Activated T-cell treated with anti-CD3 and anti-CD28 coated beads, Interleukin-2, amount 50 U/mL, for 24 hours (primary cell): ENCODE measurements around the gene NECTIN2.
A peak's percentile ranks its signal among the peaks of the same experiment; 100 is the strongest.
"Not testable (repeated sequence)": the region's sequence is repeated elsewhere in the genome, so short reads cannot be mapped to it uniquely, and the experiment has no call there.

Experiments used
- DNase-seq: peaks from one replicate; pipeline ENCODE4 v3.0.0-alpha.2; 2020
- H3K27ac Mint-ChIP-seq: 2 replicates; pipeline ENCODE4 v1.8.0; 2020; ENCODE audit warnings: mild to moderate bottlenecking, mixed read lengths
- H3K27me3 Mint-ChIP-seq: 2 replicates; pipeline ENCODE4 v1.8.0; 2020; ENCODE audit warnings: mixed read lengths
- H3K36me3 Mint-ChIP-seq: 2 replicates; pipeline ENCODE4 v1.8.0; 2020; ENCODE audit warnings: low read depth, mixed read lengths
- H3K4me1 Mint-ChIP-seq: 2 replicates; pipeline ENCODE4 v1.8.0; 2020; ENCODE audit warnings: low read depth, mixed read lengths
- H3K4me3 Mint-ChIP-seq: 2 replicates; pipeline ENCODE4 v1.8.0; 2020; ENCODE audit warnings: mild to moderate bottlenecking, moderate library complexity, mixed read lengths
- H3K9me3 Mint-ChIP-seq: 2 replicates; pipeline ENCODE4 v1.8.0; 2020; ENCODE audit warnings: mixed read lengths

The NECTIN2 gene

GRCh38 chr19:44832875-44833274 lies 13.2 kb upstream of the NECTIN2 start:
- not testable (repeated sequence) for H3K4me1 Mint-ChIP-seq, DNase-seq, H3K27me3 Mint-ChIP-seq, H3K4me3 Mint-ChIP-seq, H3K9me3 Mint-ChIP-seq, H3K27ac Mint-ChIP-seq, H3K36me3 Mint-ChIP-seq

GRCh38 chr19:44834399-44834798 lies 11.7 kb upstream of the NECTIN2 start:
- DNase-seq, H3K4me3 Mint-ChIP-seq, H3K27ac Mint-ChIP-seq, H3K27me3 Mint-ChIP-seq, H3K4me1 Mint-ChIP-seq, H3K36me3 Mint-ChIP-seq, H3K9me3 Mint-ChIP-seq: not testable (repeated sequence)

- no peak for DNase-seq
- H3K27me3 Mint-ChIP-seq, result peaks cover 5% of the 10 kb centered on the region
- no peak overlapping the region for H3K27ac Mint-ChIP-seq
- no peak overlapping the region for H3K4me3 Mint-ChIP-seq
- no peaks in the 10 kb centered on the region for H3K9me3 Mint-ChIP-seq
- no peaks in the 10 kb centered on the region for H3K36me3 Mint-ChIP-seq
- H3K4me1 Mint-ChIP-seq, result peaks cover 5% of the 10 kb centered on the region
Measured at GRCh38 chr19:44839276-44839675, 6.8 kb upstream of the NECTIN2 start.

GRCh38 chr19:44840811-44841210 lies 5.3 kb upstream of the NECTIN2 start:
- H3K9me3 Mint-ChIP-seq, result no peaks in the 10 kb centered on the region
- H3K27me3 Mint-ChIP-seq, result peaks cover 12% of the 10 kb centered on the region
- no peak overlapping the region for H3K27ac Mint-ChIP-seq
- no peak for DNase-seq
- peaks cover 14% of the 10 kb centered on the region for H3K4me1 Mint-ChIP-seq
- no peaks in the 10 kb centered on the region for H3K36me3 Mint-ChIP-seq
- no peak overlapping the region for H3K4me3 Mint-ChIP-seq

DNA sequence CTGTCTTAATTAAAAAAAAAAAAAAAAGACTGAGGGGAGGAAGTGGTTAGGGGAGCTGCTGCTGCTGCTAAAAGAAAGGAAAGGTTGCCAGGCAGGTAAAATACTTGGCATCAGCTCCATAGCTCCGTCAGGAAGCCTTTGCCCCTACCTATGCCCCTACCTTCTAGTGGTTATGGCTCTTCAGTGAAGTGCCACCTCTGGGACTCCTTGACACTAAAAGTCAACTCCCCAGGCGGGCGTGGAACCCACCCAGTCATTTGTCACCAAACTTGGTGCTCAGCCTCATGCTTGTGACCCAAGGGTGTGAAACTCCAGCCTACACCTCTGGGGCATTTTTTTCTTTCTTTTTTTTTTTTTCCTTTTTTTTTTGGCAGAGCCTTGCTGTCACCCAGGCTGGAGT lies 4.9 kb upstream of the NECTIN2 start:
- Mint-ChIP-seq H3K9me3 (no peaks in the 10 kb centered on the region), H3K4me1 (peaks cover 14% of the 10 kb centered on the region), H3K36me3 (no peaks in the 10 kb centered on the region), H3K27ac (no peak overlapping the region), H3K27me3 (peaks cover 16% of the 10 kb centered on the region), H3K4me3 (no peak overlapping the region)
- DNase-seq, result no peak

GRCh38 chr19:44845286-44845611 lies 848 bp upstream of the NECTIN2 start:
- peaks cover 34% of the 10 kb centered on the region for H3K27me3 Mint-ChIP-seq
- H3K4me1 Mint-ChIP-seq, result peaks cover 27% of the 10 kb centered on the region
- DNase-seq, result no peak
- peak overlapping the region; percentile 82 for H3K4me3 Mint-ChIP-seq
- no peaks in the 10 kb centered on the region for H3K36me3 Mint-ChIP-seq
- peak overlapping the region; percentile 85 for H3K27ac Mint-ChIP-seq
- H3K9me3 Mint-ChIP-seq, result no peaks in the 10 kb centered on the region

DNA sequence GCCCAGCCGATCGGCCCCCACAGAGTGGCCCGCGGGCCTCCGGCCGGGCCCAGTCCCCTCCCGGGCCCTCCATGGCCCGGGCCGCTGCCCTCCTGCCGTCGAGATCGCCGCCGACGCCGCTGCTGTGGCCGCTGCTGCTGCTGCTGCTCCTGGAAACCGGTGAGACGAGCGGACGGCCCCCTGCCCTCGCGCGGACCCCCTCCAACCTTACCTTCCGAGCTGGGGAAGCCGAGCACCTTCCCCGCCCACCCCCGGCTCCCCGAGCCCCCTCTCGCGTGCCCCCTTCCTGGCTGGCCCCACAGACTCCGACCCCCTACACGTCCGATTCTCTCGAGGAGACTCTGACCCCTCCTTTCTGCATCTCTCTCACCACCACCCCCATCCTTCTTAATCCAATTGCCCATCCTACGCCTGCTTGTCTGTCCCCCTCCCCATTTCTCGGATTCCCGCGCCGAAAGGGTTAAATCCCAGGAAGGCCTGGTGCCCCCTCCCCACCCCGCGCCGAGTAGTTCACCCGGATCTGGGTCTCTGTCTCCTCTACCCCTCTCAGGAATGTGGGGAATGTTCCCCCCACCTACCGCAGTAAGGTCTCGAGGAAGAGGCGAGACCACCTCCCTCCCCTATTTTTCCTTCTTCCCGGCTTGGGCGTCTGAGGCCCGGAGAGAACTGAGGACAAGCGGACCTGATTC lies 502 bp downstream of the NECTIN2 start:
- Mint-ChIP-seq H3K27ac (peak overlapping the region; percentile 3), H3K4me1 (peaks cover 22% of the 10 kb centered on the region), H3K4me3 (peak overlapping the region; percentile 82), H3K27me3 (peaks cover 34% of the 10 kb centered on the region), H3K36me3 (no peaks in the 10 kb centered on the region), H3K9me3 (no peaks in the 10 kb centered on the region)
- no peak for DNase-seq

GRCh38 chr19:44847144-44848035 lies 1.3 kb downstream of the NECTIN2 start:
- no peaks in the 10 kb centered on the region for H3K36me3 Mint-ChIP-seq
- DNase-seq, result no peak
- H3K4me3 Mint-ChIP-seq, result peak overlapping the region; percentile 55
- no peaks in the 10 kb centered on the region for H3K9me3 Mint-ChIP-seq
- H3K4me1 Mint-ChIP-seq, result peaks cover 22% of the 10 kb centered on the region
- peak overlapping the region; percentile 3 for H3K27ac Mint-ChIP-seq
- H3K27me3 Mint-ChIP-seq, result peaks cover 34% of the 10 kb centered on the region

GRCh38 chr19:44848036-44848811 lies 2.1 kb downstream of the NECTIN2 start:
- Mint-ChIP-seq H3K27ac (no peak overlapping the region), H3K4me1 (peaks cover 22% of the 10 kb centered on the region), H3K9me3 (no peaks in the 10 kb centered on the region), H3K27me3 (peaks cover 34% of the 10 kb centered on the region), H3K36me3 (no peaks in the 10 kb centered on the region), H3K4me3 (no peak overlapping the region)
- peak; percentile 35 for DNase-seq

DNA sequence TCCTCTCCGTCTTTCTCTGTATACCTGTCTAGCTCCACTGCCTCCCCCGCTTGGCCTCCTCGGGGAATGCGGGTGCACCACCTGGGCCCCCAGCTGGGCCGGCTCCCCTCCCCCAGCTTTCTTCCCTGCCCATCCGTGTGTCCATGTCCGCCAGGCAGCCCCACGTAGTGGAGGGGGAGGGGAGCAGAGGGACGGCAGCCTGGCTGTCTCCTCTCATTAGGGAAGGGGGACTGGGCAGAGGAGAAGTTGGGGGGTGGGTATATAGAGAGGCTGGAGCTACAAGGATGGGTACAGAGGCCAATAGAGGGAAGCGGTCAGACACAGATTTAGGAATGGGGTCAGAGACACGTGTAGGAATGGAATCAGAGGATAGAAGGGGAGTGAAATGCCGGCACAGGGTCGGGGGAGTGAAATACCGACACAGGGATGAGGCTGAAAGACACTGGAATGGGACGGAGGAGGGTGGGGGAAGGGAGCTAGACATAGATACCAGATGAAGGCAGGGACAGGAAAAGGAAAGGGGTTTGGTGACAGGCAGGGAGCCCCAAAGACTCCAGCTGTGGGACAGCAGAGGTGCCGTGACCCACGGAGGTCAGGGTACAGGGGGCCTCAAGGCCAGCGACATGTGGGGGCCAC lies 2.8 kb downstream of the NECTIN2 start:
- peaks cover 34% of the 10 kb centered on the region for H3K27me3 Mint-ChIP-seq
- H3K27ac Mint-ChIP-seq, result no peak overlapping the region
- no peaks in the 10 kb centered on the region for H3K9me3 Mint-ChIP-seq
- H3K4me1 Mint-ChIP-seq, result peaks cover 22% of the 10 kb centered on the region
- no peak overlapping the region for H3K4me3 Mint-ChIP-seq
- no peaks in the 10 kb centered on the region for H3K36me3 Mint-ChIP-seq
- DNase-seq, result no peak

- H3K36me3 Mint-ChIP-seq, result no peaks in the 10 kb centered on the region
- H3K4me1 Mint-ChIP-seq, result peaks cover 13% of the 10 kb centered on the region
- peaks cover 27% of the 10 kb centered on the region for H3K27me3 Mint-ChIP-seq
Measured at GRCh38 chr19:44850641-44851109, 4.6 kb downstream of the NECTIN2 start.

DNA sequence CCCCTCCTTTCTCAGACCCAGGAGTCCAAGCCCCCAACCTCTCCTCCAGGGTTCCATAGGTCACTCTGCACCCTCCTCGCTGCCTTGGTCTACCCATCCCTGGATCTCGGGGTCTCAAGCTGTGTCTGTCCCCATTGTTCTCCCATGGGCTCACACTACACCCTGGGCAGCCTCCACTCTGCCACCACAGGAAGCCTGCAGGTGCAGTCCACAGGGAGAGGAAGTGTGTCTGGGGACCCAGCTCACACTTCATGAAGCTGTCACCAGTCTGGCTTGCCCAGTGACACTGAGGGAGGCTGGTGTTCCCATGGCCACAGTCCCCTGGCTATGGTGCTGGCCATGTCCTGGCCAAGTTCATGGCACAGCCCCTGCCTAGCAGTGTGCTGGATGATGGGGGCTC lies 5.3 kb downstream of the NECTIN2 start:
- no peak overlapping the region for H3K4me3 Mint-ChIP-seq
- no peak for DNase-seq
- H3K27me3 Mint-ChIP-seq, result peaks cover 24% of the 10 kb centered on the region
- H3K9me3 Mint-ChIP-seq, result no peaks in the 10 kb centered on the region
- H3K4me1 Mint-ChIP-seq, result peaks cover 13% of the 10 kb centered on the region
- no peaks in the 10 kb centered on the region for H3K36me3 Mint-ChIP-seq
- no peak overlapping the region for H3K27ac Mint-ChIP-seq

More at GRCh38 chr19:44850641-44851109, 4.6 kb downstream of the NECTIN2 start:
- H3K27ac Mint-ChIP-seq, result no peak overlapping the region
- DNase-seq, result no peak
- H3K9me3 Mint-ChIP-seq, result no peaks in the 10 kb centered on the region
- no peak overlapping the region for H3K4me3 Mint-ChIP-seq

DNA sequence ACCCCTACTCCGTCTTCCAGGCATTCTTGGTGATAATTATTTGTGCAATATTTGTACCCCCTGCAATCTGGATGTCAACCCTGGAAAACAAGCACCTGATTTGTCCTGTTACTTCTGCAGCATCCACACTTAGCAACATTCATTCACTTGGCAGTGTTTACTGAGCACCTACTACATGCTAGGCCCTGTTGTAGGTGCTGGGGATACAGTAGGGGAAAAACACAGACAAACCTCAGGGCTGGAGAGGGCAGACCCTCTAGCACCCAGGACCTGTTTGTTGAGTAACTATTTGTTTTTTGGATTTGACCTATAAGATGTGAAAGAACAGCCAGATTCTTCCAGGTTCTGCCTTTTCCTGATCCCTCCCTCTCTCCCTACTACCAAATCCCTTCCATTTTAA lies 9.5 kb downstream of the NECTIN2 start:
- Mint-ChIP-seq H3K27me3 (no peaks in the 10 kb centered on the region), H3K27ac (no peak overlapping the region), H3K9me3 (no peaks in the 10 kb centered on the region), H3K36me3 (no peaks in the 10 kb centered on the region), H3K4me3 (no peak overlapping the region), H3K4me1 (no peaks in the 10 kb centered on the region)
- no peak for DNase-seq

DNA sequence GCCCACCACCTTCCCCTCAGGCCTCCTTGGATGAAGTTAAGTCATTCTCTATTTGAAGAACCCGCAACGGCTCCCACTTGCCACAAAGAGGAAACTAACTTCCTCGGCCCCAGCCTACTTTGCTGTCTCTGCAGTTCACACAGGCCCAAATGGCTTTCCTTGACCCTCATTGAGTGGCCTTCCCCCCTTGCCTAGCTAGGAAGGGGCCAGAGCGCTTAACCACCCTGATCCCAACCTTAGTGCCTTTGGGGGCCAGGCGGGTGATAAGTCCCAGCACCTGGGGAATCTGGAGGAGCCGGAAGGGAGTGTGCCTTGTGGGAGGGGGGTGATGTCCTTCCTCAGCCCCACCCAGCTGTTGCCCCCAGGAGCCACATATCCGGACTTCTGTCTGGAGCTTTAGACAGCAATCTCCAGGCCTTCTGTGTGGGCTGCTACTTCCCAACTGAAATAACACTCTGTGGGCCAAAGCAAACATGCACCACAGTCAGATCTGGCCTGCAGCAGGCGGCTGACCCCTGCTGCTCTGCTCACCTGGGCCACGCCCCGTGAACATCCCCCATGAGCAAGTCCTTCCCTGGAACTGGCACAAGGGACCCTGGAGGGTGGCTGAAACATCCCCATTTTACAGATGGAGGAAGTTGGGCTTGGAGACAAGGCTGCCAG lies 10.5 kb downstream of the NECTIN2 start:
- Mint-ChIP-seq H3K27me3 (peaks cover under 1% of the 10 kb centered on the region), H3K4me3 (no peak overlapping the region), H3K9me3 (no peaks in the 10 kb centered on the region), H3K36me3 (no peaks in the 10 kb centered on the region), H3K4me1 (no peaks in the 10 kb centered on the region), H3K27ac (no peak overlapping the region)
- DNase-seq, result no peak
